ENCODE results near the gene ICAM4. TPM values are rescaled to one million over a fixed set of nuclear protein-coding genes. Genes with fewer than 3 reads are reported as not detected.
A peak's percentile ranks its signal among the peaks of the same experiment; 100 is the strongest.

ICAM4 gene
- total and polyA plus RNA-seq, 2 of the 13 experiments (the other 11 are each of a cell fraction or from before 2014, with no cell fraction given): 2.9 to 4.0 TPM

- TF ChIP-seq, protein P1, sequence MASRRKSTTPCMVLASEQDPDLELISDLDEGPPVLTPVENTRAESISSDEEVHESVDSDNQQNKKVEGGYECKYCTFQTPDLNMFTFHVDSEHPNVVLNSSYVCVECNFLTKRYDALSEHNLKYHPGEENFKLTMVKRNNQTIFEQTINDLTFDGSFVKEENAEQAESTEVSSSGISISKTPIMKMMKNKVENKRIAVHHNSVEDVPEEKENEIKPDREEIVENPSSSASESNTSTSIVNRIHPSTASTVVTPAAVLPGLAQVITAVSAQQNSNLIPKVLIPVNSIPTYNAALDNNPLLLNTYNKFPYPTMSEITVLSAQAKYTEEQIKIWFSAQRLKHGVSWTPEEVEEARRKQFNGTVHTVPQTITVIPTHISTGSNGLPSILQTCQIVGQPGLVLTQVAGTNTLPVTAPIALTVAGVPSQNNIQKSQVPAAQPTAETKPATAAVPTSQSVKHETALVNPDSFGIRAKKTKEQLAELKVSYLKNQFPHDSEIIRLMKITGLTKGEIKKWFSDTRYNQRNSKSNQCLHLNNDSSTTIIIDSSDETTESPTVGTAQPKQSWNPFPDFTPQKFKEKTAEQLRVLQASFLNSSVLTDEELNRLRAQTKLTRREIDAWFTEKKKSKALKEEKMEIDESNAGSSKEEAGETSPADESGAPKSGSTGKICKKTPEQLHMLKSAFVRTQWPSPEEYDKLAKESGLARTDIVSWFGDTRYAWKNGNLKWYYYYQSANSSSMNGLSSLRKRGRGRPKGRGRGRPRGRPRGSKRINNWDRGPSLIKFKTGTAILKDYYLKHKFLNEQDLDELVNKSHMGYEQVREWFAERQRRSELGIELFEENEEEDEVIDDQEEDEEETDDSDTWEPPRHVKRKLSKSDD (CRISPR knock-in tag; IDR thresholded peaks at IDR 0.05; ENCODE audit: low read depth): no peak
- TF ChIP-seq MTF2 (CRISPR knock-in tag; IDR thresholded peaks at IDR 0.05; ENCODE audit: borderline replicate concordance) (no peak), CC2D1A (CRISPR knock-in tag; IDR thresholded peaks at IDR 0.05) (no peak), GATAD1 (CRISPR knock-in tag; IDR thresholded peaks at IDR 0.05) (0 out of 2 replicates have a peak, but pooled peaks have one; percentile 18), ZNF747 (CRISPR knock-in tag; IDR thresholded peaks at IDR 0.05; ENCODE audit: borderline replicate concordance) (no peak), EP300 (IDR thresholded peaks at IDR 0.05; ENCODE audit: low read depth in 2 of 2, low read length in 2 of 2) (no peak), EP300 (CRISPR knock-in tag; IDR thresholded peaks at IDR 0.05; ENCODE audit: borderline replicate concordance) (no peak), KLF6 (CRISPR knock-in tag; IDR thresholded peaks at IDR 0.05) (no peak), ZMYM2 (CRISPR knock-in tag; IDR thresholded peaks at IDR 0.05) (peak; percentile 73; the same call in 1 of the 2 replicates), HNRNPUL1 (IDR thresholded peaks at IDR 0.05; ENCODE audit: low read depth, low read length) (no peak), ZNF296 (CRISPR knock-in tag; conservative IDR thresholded peaks at IDR 0.05) (0 out of 2 replicates have a peak, but pooled peaks have one; percentile 37), CHD2 (IDR thresholded peaks at IDR 0.05; ENCODE audit: low read depth, low read length) (no peak), ZKSCAN1 (IDR thresholded peaks at IDR 0.05; ENCODE audit: low read length) (no peak), ZSCAN5A (CRISPR knock-in tag; IDR thresholded peaks at IDR 0.05; ENCODE audit: borderline replicate concordance) (no peak)
- TF ChIP-seq, protein P2, sequence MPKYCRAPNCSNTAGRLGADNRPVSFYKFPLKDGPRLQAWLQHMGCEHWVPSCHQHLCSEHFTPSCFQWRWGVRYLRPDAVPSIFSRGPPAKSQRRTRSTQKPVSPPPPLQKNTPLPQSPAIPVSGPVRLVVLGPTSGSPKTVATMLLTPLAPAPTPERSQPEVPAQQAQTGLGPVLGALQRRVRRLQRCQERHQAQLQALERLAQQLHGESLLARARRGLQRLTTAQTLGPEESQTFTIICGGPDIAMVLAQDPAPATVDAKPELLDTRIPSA (CRISPR knock-in tag; IDR thresholded peaks at IDR 0.05; ENCODE audit: borderline replicate concordance): no peak
- TF ChIP-seq, protein P3, sequence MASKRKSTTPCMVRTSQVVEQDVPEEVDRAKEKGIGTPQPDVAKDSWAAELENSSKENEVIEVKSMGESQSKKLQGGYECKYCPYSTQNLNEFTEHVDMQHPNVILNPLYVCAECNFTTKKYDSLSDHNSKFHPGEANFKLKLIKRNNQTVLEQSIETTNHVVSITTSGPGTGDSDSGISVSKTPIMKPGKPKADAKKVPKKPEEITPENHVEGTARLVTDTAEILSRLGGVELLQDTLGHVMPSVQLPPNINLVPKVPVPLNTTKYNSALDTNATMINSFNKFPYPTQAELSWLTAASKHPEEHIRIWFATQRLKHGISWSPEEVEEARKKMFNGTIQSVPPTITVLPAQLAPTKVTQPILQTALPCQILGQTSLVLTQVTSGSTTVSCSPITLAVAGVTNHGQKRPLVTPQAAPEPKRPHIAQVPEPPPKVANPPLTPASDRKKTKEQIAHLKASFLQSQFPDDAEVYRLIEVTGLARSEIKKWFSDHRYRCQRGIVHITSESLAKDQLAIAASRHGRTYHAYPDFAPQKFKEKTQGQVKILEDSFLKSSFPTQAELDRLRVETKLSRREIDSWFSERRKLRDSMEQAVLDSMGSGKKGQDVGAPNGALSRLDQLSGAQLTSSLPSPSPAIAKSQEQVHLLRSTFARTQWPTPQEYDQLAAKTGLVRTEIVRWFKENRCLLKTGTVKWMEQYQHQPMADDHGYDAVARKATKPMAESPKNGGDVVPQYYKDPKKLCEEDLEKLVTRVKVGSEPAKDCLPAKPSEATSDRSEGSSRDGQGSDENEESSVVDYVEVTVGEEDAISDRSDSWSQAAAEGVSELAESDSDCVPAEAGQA (IDR thresholded peaks at IDR 0.05; ENCODE audit: low read depth): no peak
- TF ChIP-seq, protein P3 (CRISPR knock-in tag; IDR thresholded peaks at IDR 0.05; ENCODE audit: borderline replicate concordance): no peak
- TF ChIP-seq, protein P4, sequence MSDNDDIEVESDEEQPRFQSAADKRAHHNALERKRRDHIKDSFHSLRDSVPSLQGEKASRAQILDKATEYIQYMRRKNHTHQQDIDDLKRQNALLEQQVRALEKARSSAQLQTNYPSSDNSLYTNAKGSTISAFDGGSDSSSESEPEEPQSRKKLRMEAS (IDR thresholded peaks at IDR 0.05): no peak
Measured at GRCh38 chr19:10335352-10335985, 48.7 kb downstream of the ICAM4 start (continued).
